ENCODE results near the gene OR2T6.
"Not testable (repeated sequence)": the region's sequence is repeated elsewhere in the genome, so short reads cannot be mapped to it uniquely, and the experiment has no call there.

The OR2T6 gene

DNA sequence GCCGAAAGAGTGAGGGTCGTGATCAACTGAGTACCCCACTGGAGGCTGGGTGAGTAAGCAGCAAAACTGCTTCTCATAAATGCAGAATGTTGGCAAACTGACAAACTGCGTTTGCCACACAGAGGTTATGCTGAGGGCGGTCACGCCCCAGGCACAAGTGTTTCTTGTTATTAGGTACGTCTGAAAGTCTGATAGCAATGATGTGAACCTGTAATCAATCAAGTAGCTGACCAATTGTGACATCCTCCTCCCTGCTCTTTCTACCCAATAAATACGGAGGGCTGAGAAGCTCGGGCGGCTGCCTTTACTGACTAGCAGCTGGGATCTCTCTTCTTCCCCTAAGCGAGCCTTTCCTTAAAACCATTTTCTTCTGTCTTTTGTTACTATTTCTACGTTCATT, 56.1 kb downstream of the OR2T6 start:
- not testable (repeated sequence) for FAIRE-seq

DNA sequence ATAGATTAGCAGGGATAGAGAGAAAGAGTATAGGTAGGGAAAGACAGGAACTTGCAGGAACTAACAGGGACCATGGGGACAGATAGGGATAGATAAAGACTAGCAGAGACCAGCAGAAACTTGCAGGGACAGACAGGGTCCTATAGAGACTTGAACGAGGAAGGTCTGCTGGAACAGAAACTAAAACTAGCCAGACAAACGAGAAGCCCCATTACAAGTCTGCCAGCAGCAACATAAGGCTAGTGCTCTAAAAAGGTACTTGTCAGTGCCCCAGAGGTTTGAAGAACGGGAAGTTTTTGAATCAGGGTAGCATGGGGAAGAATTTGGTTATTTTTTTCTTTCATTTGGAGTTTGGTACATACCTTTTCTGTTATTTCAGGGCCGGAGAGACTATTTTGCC, 56.7 kb downstream of the OR2T6 start:
- FAIRE-seq = peak; percentile 81
- not testable (repeated sequence) for DNase-seq (ENCODE audit: extremely low spot score, insufficient read length, low read depth)

More for the DNA sequence above, 56.1 kb downstream of the OR2T6 start:
- DNase-seq (ENCODE audit: extremely low spot score, insufficient read length, low read depth) = not testable (repeated sequence)

DNA sequence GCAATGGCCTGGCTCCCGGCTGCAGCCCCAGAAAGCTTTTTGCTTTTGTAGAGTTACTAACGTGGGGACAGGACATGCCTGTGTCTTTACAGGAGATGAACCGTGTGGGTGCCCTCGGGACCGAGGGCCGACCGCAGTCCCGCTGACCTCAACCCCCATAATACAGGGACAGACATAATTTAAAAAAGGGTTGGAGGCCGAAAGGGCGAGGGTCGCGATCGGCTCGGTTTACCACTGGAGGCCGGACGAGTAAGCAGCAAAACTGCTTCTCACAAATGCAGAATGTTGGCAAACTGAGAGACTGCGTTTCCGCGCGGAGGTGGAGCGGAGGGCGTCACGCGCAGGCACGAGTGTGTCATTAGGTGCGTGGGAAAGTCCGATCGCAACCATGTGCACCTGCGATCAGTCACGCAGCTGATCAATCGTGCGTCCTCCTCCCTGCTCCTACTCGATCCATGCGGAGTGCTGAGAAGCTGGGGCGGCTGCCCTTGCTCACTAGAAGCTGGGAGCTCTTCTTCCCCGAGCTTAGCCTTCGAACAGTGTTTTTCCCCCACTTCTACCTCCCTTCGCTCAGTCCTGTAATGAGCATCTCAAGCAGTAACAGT, 58.4 kb downstream of the OR2T6 start:
- peak; percentile 26 for FAIRE-seq
- not testable (repeated sequence) for DNase-seq (ENCODE audit: extremely low spot score, insufficient read length, low read depth)

DNA sequence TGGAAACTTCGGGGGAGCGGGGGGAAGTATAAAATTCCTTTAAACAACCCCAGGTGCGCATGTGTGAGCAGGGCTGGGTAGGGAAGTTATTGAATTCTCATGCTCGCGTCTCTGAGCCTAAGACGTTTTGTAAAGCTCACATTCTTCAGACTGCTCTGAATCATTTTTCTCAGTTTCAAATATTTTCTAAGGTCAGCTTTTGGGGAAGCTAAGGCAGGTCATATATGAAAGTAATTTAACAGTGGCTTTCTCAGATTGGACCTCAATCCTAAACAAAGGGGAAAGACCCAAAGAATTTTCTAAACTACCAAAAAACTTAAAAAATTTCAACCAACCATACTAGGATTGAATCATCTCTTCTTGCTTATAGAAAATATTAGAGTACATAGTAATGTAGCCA, 59.4 kb downstream of the OR2T6 start:
- FAIRE-seq = peak; percentile 65
- not testable (repeated sequence) for DNase-seq (ENCODE audit: extremely low spot score, insufficient read length, low read depth)

DNA sequence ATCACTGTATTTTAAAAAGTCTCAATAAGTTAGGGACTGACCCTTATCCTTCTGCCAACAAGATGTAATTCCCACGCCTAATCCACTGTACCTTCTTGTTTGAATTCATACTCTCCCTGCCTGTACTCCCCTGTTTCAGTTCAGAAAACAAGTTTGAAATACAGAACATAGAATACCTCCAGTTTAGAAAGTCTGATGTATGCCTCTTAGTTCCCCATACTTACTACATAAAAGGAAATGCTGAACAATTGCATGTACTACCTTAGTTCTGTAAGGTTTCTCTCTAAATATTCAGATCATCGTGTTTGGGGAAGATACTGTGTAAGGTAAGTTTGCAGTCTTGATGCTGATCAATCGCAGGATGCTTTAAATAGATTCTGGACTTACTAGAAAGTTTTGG, 60.8 kb downstream of the OR2T6 start:
- peak; percentile 26 for FAIRE-seq
- not testable (repeated sequence) for DNase-seq (ENCODE audit: extremely low spot score, insufficient read length, low read depth)

DNA sequence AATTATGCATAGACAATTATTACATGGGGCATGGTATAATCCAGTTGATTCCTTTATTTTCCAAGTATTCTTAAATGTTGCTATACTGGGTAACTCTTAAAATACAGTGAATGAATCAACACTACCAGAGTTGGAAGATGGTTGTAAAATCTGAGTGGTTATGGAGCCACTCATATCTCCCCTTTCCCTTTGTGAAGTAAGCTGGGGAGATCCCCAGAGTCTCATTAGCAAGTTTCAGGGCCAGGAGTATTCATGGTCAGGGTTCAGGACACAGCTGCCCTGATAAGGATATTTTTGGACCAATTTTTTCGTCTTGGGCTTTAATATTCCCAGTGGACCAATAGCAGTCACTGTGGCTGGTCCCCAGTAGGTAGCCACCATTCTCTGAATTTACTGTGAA, 63.1 kb downstream of the OR2T6 start:
- DNase-seq (ENCODE audit: extremely low spot score, insufficient read length, low read depth) = not testable (repeated sequence)
- FAIRE-seq = peak; percentile 38

DNA sequence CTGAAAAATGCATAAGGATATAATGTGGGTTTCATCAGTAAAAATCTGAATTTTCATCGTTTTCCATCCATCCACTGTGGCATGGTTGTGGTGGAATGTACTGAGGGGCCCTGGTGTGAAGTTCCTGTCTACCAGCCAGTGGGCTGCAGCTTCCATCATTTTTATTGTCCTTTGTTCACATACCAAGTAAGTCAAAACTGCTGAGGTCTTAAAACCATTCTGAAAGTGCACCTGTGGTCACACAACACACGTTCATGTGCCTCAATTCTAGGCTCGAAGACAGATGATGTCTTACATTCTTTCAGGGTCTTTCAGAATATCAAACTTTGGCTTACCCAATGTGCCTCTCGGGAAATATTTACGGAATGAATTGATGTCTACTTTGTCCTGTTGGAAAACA, 63.7 kb downstream of the OR2T6 start:
- FAIRE-seq = peak; percentile 57

More for the DNA sequence above, 63.7 kb downstream of the OR2T6 start:
- not testable (repeated sequence) for DNase-seq (ENCODE audit: extremely low spot score, insufficient read length, low read depth)
